Activated naive CD8-positive, alpha-beta T cell (primary cell): ENCODE results near the gene TMED6.
"Not testable (repeated sequence)": the region's sequence is repeated elsewhere in the genome, so short reads cannot be mapped to it uniquely, and the experiment has no call there.

Source experiments
- H3K27ac Mint-ChIP-seq: one replicate; pipeline ENCODE4 v1.8.0; 2021; ENCODE audit warnings: mixed read lengths
- H3K27me3 Mint-ChIP-seq: one replicate; pipeline ENCODE4 v1.8.0; 2021; ENCODE audit warnings: mixed read lengths
- H3K36me3 Mint-ChIP-seq: one replicate; pipeline ENCODE4 v1.8.0; 2021; ENCODE audit warnings: mixed read lengths
- H3K4me1 Mint-ChIP-seq: one replicate; pipeline ENCODE4 v1.8.0; 2021; ENCODE audit warnings: low read depth, mixed read lengths
- H3K4me3 Mint-ChIP-seq: one replicate; pipeline ENCODE4 v1.8.0; 2021; ENCODE audit warnings: mild to moderate bottlenecking, mixed read lengths
- H3K9me3 Mint-ChIP-seq: one replicate; pipeline ENCODE4 v1.8.0; 2021; ENCODE audit warnings: low read depth, mixed read lengths

Gene TMED6

GRCh38 chr16:69371564-69371963 is 20.0 kb upstream of the TMED6 start:
- no peak overlapping the region for H3K4me3 Mint-ChIP-seq

GRCh38 chr16:69368866-69369265 is 17.3 kb upstream of the TMED6 start:
- H3K36me3 Mint-ChIP-seq, result peaks cover 12% of the 10 kb centered on the region
- no peaks in the 10 kb centered on the region for H3K27me3 Mint-ChIP-seq
- H3K4me1 Mint-ChIP-seq, result peaks cover 13% of the 10 kb centered on the region
- no peaks in the 10 kb centered on the region for H3K9me3 Mint-ChIP-seq
- no peak overlapping the region for H3K4me3 Mint-ChIP-seq
- H3K27ac Mint-ChIP-seq, result no peak overlapping the region

More at GRCh38 chr16:69371564-69371963, 20.0 kb upstream of the TMED6 start:
- Mint-ChIP-seq H3K27ac (no peak overlapping the region), H3K27me3 (no peaks in the 10 kb centered on the region), H3K36me3 (peaks cover 9% of the 10 kb centered on the region), H3K9me3 (no peaks in the 10 kb centered on the region), H3K4me1 (peaks cover 11% of the 10 kb centered on the region)

- no peaks in the 10 kb centered on the region for H3K9me3 Mint-ChIP-seq
- no peaks in the 10 kb centered on the region for H3K27me3 Mint-ChIP-seq
- peaks cover 10% of the 10 kb centered on the region for H3K4me1 Mint-ChIP-seq
- no peak overlapping the region for H3K27ac Mint-ChIP-seq
- H3K4me3 Mint-ChIP-seq, result no peak overlapping the region
- peaks cover 12% of the 10 kb centered on the region for H3K36me3 Mint-ChIP-seq
Measured at GRCh38 chr16:69367980-69368379, 16.4 kb upstream of the TMED6 start.

DNA sequence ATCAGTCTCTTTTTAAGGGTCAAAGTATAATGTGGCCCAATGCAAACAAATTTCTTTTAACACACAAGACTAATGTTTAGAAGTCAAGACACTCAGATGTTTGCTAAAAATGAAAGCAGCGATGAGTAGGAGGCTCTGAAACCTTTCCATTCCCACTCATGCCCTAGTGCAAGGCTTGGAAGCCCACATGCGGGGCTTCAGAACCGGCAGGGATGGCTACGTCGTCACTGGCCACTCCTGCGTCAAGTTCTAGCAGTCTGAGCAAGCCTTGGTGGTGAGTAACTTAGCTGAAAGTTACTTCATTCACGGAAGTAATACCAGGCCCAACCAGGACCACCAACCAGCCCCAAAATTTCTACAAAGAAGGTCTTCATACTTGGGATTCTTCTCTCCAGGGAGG is 14.8 kb upstream of the TMED6 start:
- no peaks in the 10 kb centered on the region for H3K27me3 Mint-ChIP-seq
- no peaks in the 10 kb centered on the region for H3K9me3 Mint-ChIP-seq
- no peak overlapping the region for H3K27ac Mint-ChIP-seq
- H3K4me3 Mint-ChIP-seq, result no peak overlapping the region
- peaks cover 14% of the 10 kb centered on the region for H3K36me3 Mint-ChIP-seq
- H3K4me1 Mint-ChIP-seq, result peaks cover 13% of the 10 kb centered on the region

DNA sequence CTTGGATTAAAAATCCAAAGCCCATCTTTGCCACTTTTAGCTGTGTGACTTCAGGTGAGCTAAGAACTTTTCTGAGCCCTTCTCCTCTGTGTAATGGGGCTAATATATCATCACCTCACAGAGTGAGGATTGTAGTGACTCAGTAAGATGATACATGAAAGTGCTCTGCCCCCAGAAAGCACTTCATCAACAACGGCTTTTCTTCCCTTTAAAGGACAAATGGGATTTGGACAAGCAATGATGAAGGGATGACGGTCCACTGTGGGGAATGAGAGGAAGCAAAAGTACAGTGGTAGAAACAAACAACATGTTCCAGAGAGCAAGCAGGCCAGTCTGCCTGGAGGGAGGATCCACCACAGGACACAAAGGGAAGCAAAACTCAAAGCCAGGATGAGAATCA is 14.3 kb upstream of the TMED6 start:
- Mint-ChIP-seq H3K36me3 (peaks cover 15% of the 10 kb centered on the region), H3K27ac (peak overlapping the region; percentile 4), H3K4me3 (no peak overlapping the region)

GRCh38 chr16:69364088-69364487 is 12.5 kb upstream of the TMED6 start:
- Mint-ChIP-seq H3K27ac (no peak overlapping the region), H3K4me1 (peaks cover 10% of the 10 kb centered on the region), H3K9me3 (no peaks in the 10 kb centered on the region), H3K36me3 (peaks cover 6% of the 10 kb centered on the region), H3K27me3 (no peaks in the 10 kb centered on the region), H3K4me3 (no peak overlapping the region)

More for the DNA sequence above, 14.3 kb upstream of the TMED6 start:
- H3K9me3 Mint-ChIP-seq, result no peaks in the 10 kb centered on the region
- H3K4me1 Mint-ChIP-seq, result peaks cover 13% of the 10 kb centered on the region
- H3K27me3 Mint-ChIP-seq, result no peaks in the 10 kb centered on the region

DNA sequence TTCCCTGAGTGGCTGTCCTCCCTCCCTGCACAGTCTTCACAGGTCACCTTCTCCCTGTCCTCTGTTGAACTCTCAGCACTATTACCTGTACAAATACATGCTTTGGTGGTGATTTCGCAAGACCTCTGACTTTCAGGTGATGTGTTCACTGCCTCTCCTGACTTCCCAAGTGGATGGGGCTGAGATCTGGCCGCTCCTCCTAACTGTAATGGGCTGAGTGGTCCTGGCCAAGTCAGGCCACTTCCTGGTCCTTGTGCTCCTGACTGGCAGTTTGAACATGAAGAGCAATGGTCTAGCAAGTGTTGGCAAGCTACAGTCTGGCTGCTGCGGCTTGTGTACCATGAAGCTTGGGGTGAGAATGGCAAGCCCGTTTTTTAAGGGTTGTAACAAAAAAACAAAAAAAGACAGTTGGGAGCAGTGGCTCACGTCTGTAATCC is 11.7 kb upstream of the TMED6 start:
- H3K4me3 Mint-ChIP-seq, result no peak overlapping the region
- H3K27me3 Mint-ChIP-seq, result no peaks in the 10 kb centered on the region
- H3K4me1 Mint-ChIP-seq, result peaks cover 10% of the 10 kb centered on the region
- peaks cover 6% of the 10 kb centered on the region for H3K36me3 Mint-ChIP-seq
- H3K9me3 Mint-ChIP-seq, result no peaks in the 10 kb centered on the region
- H3K27ac Mint-ChIP-seq, result no peak overlapping the region

DNA sequence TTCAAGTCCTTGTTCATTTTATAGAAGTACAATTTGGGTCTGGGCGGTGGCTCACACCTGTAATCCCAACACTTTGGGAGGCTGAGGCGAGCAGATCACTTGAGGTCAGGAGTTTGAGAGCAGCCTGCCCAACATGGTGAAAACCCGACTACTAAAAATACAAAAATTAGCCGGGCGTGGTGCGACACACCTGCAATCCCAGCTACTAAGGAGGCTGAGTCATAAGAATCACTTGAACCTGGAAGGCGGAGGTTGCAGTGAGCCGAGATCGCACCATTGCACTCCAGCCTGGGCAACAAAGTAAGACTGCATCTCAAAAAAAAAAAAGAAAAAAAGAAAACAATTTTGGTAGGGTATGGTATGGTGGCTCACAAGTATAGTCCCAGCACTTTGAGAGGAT is 8.5 kb upstream of the TMED6 start:
- not testable (repeated sequence) for H3K27ac Mint-ChIP-seq, H3K36me3 Mint-ChIP-seq, H3K4me3 Mint-ChIP-seq, H3K27me3 Mint-ChIP-seq, H3K9me3 Mint-ChIP-seq, H3K4me1 Mint-ChIP-seq

- Mint-ChIP-seq H3K4me1 (peaks cover 4% of the 10 kb centered on the region), H3K36me3 (no peaks in the 10 kb centered on the region), H3K9me3 (no peaks in the 10 kb centered on the region), H3K27ac (no peak overlapping the region), H3K4me3 (no peak overlapping the region), H3K27me3 (no peaks in the 10 kb centered on the region)
Measured at GRCh38 chr16:69350536-69351133, 951 bp downstream of the TMED6 start.

DNA sequence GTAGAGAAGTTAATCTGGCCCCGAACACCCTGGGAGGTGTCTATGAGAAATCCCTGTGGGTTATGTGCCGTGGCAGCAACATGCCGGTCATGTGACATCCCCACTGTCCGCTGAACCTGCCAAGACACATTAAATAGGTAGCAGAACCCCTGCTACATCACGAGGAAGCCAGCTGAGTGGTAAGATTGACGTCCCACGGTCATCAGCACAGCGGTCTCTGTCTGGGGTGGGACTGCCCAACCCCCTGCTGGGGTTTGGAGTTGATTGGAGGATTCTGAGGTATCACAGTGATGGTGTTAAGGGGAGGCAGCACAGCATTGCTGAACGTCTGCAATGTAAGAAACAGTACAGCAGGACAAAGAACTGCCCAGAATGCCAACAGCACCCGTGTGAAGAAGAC is 2.0 kb downstream of the TMED6 start:
- no peak overlapping the region for H3K4me3 Mint-ChIP-seq
- H3K4me1 Mint-ChIP-seq, result peaks cover 4% of the 10 kb centered on the region
- no peaks in the 10 kb centered on the region for H3K27me3 Mint-ChIP-seq
- H3K36me3 Mint-ChIP-seq, result no peaks in the 10 kb centered on the region
- no peaks in the 10 kb centered on the region for H3K9me3 Mint-ChIP-seq
- no peak overlapping the region for H3K27ac Mint-ChIP-seq

- H3K4me1 Mint-ChIP-seq, result peaks cover 8% of the 10 kb centered on the region
- H3K27me3 Mint-ChIP-seq, result no peaks in the 10 kb centered on the region
- H3K27ac Mint-ChIP-seq, result no peak overlapping the region
- no peak overlapping the region for H3K4me3 Mint-ChIP-seq
- H3K36me3 Mint-ChIP-seq, result peaks cover 2% of the 10 kb centered on the region
- H3K9me3 Mint-ChIP-seq, result no peaks in the 10 kb centered on the region
Measured at GRCh38 chr16:69348222-69348621, 3.4 kb downstream of the TMED6 start.

DNA sequence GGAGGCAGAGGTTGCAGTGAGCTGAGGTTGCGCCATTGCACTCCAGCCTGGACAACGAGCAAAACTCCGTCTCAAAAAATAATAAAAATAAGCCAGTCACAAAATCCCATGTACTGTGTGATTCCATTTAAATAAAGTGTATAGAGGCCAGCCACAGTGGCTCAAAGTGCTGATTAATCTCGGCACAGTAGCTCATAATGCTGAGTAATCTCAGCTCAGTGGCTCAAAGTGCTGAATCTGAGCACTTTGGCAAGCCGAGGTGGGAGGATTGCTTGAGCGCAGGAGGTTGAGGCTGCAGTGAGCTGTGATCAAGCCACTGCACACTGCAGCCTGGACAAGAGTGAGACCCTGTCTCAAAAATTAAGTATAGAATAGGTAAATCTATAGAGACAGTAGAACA is 4.9 kb downstream of the TMED6 start:
- Mint-ChIP-seq H3K36me3 (peaks cover 3% of the 10 kb centered on the region), H3K9me3 (no peaks in the 10 kb centered on the region), H3K27me3 (no peaks in the 10 kb centered on the region), H3K27ac (no peak overlapping the region), H3K4me1 (peaks cover 12% of the 10 kb centered on the region), H3K4me3 (no peak overlapping the region)

DNA sequence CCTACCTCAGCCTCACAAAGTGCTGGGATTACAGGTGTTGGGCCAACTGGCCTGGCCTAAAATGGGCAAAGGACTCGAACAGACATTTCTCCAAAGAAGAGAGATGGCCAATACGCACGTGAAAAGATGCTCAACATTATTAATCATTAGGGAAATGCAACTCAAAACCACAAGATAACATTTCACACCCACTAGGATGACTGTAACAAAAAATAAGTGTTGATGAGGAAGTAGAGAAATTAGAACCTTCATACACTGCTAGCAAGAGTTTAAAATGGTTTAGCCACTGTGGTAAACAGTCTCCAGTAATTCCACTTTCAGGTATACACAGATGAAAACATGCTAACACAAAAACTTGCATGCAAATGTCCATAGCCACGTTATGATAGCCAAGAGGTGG is 5.7 kb downstream of the TMED6 start:
- peaks cover 9% of the 10 kb centered on the region for H3K36me3 Mint-ChIP-seq
- H3K4me1 Mint-ChIP-seq, result peaks cover 20% of the 10 kb centered on the region
- no peak overlapping the region for H3K27ac Mint-ChIP-seq
- no peaks in the 10 kb centered on the region for H3K9me3 Mint-ChIP-seq
- no peaks in the 10 kb centered on the region for H3K27me3 Mint-ChIP-seq
- no peak overlapping the region for H3K4me3 Mint-ChIP-seq

DNA sequence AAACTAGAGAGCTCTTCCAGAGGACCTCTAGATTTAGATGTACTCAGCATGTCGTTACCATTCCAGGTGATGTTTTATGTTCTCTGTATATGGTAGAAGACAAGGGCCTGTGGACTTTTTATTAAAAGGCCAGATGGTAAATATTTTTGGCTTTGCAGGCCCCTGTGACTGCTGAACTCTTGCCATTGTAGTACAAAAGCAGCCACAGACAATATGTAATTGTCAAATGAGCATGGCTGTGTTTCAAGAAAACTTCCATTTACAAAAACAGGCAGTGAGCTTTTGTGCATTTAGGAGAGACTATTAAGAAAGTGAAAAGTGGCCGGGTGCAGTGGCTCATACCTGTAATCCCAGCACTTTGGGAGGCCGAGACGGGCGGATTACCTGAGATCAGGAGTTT is 7.4 kb downstream of the TMED6 start:
- Mint-ChIP-seq H3K36me3 (peaks cover 14% of the 10 kb centered on the region), H3K27ac (no peak overlapping the region), H3K27me3 (no peaks in the 10 kb centered on the region)

DNA sequence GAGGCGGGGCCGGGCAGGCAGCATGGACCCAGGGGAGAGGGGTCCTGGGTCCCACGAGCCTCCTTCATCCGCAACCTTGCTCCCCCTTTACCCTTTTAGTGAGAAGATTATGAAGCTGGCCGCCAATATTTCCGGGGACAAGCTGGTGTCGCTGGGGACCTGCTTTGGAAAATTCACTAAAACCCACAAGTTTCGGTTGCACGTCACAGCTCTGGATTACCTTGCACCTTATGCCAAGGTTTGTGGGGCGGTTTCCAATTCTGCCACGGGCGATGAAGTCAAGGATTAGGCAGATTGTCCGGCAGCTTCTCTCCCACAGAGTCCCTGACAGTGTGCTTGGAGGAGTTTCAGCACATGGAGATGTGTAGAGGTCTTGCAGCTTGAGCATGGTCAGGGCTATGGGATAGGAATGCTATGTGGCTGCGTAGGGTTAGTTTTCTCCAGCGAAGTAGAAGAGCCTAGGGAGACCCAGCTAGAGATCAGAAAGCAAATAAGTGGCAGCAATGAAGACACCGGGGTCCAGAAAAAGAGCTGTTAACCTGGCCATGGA is 11.4 kb downstream of the TMED6 start:
- H3K4me3 Mint-ChIP-seq, result peak overlapping the region; percentile 100
- H3K27me3 Mint-ChIP-seq, result no peaks in the 10 kb centered on the region
- H3K4me1 Mint-ChIP-seq, result peaks cover 49% of the 10 kb centered on the region
- H3K27ac Mint-ChIP-seq, result peak overlapping the region; percentile 100
- no peaks in the 10 kb centered on the region for H3K9me3 Mint-ChIP-seq
- peaks cover 19% of the 10 kb centered on the region for H3K36me3 Mint-ChIP-seq

More for the DNA sequence above, 7.4 kb downstream of the TMED6 start:
- Mint-ChIP-seq H3K4me3 (no peak overlapping the region), H3K9me3 (no peaks in the 10 kb centered on the region), H3K4me1 (peaks cover 31% of the 10 kb centered on the region)
